ENCODE data around the gene PTPRD.

Gene PTPRD

DNA sequence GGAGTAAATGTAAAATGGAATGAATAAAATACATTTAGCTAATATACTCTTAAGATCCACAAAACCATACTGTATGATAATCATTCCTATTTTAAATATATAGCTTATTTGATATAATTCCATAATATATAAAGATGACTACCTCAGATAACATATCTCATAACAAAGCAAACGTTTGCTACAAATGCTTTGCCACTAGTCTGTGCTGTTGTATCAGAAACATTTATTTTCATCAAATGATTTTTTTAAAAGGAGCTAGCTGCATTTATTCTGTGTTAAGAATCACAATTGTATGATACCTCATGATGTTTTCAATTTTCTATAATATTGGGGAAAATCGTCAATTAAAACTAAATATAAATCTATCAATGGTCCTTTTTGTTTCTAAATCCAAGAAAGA is 567.2 kb downstream of the PTPRD start:
- DNase-seq, result no peak

DNA sequence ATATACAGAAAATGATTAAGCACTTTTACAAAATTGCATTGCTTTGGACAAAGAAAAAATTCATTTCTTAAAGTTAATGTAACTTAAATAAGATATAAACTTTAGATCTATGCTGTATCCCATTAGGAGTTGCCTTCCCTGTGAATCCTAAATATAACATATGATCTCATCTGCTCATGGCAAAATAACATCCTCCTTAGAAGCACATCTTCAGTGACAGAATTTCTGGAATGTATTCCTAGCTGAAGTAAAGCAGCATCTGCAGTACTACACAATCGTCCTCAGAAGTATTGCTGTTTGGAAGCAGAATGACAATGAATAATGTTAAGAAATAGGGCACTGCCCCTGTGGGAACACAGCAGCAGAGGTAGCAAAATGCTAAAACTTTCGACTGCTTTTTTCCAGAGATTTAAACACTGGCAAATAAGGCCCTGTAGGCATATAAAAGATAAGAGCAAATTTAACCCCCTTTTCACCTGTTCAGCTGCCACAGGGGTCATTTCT is 571.0 kb downstream of the PTPRD start:
- DNase-seq, result no peak

DNA sequence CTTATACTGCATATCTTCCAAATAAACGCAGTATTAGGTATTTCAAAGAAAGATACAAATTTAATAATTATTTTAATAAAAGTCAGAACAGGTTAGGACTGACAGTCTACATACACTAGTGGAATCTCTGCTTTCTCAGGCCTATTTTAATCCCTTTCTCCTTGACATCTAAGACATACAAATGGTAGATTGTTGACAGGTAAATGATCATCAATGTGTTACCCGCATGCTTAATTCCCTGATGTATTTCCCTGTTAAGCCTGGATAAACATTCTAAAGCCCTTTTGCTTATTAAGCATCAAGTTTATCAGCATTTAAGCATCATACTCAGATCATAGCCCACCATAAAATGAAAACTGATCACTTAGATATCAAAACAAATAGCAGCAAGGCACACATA is 576.7 kb downstream of the PTPRD start:
- no peak for DNase-seq

DNA sequence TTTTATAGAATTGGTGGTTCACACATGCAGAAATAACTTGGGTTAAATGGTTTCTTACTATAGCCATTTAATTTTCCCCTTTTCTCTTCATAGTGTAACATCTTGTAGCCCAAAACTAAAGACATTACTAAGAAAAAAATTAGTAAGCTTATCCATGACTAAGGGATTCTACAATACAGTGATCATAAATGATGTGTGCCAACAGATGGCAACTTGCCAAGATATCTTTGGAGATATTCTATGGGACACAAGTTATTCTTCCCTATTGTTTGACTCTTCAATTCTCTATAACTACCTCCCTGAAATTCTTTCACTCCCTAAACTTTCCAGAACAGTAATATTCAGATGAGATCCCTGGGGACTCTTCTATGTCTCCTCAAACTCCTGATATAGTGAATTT is 580.6 kb downstream of the PTPRD start:
- DNase-seq, result no peak

DNA sequence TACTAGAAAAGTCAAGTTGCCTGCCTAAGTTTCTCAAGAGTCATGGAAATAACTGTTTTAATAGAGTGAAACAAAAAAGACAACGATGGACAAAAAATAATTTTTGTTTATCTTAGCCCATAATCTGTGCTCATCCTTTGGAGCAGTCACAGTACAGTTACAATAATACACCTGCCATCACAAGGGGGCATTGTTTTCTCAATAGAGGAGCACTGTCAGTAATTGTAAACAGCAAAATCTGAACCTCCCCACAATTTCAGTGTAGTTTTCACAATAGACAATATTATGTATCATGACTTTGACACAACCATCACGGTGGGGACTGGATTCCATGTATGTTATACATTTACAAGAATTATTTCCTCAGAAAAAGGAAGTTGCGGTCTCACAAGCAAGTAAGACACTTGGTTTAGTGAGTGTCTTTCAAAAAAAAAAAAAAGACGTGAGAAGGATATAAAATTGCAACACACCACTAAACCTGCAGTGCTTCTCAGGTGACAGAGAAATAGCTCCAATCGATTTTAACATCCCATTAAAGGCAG is 586.3 kb downstream of the PTPRD start:
- no peak for DNase-seq

DNA sequence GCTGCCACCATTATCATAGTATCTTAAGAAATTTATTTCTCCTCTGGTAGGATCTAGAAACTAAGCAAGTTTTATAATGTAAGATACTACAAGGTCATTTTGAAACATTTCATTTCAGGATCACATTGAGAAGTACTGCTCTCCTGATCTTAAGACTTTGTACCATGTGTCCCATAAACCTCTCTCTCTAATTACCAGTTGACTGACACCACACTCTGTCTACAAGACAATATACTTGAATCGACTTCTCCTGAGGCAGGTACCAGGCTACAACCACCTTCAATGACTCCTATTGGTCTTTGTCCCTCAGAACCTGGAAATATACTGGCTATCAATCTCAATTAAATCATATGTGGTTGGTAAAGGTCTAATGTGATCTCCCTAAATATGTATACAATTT is 597.0 kb downstream of the PTPRD start:
- DNase-seq, result no peak

DNA sequence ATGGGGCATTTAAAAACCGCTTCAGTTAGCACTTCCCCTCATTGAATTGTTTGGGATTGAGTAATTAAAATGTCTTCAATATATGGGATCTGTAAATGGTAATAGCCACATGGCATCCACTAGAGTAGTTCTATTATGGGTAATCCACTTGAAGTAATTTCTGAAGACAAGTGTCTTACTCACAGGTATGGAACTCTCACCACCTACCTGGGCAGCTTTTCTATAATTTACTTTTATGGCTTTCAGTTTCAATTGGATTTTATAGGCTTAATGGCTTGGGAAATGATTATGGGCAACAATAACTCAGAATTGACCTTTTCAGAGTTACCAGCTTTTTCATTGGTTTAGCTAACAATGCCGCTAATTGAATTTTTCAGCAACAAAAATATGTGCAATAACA is 597.9 kb downstream of the PTPRD start:
- no peak for DNase-seq

DNA sequence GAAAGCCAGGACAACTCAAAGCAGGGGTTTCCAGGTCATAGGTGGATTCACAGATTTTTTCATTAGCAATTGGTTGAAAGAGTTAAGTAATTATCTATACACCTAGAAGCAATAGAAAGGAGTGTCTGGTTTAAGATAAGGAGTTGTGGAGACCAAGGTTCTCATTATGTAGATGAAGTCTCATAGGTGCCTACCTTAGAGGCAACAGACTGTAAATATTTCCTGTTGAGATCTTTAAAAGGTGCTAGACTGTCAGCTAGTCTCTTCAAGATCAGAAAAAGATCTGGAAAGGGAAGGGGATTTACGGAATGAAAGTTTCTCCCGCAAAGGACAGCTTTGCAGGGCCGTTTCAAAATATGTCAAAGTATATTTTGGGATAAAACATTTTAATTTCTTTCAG is 603.4 kb downstream of the PTPRD start:
- DNase-seq, result no peak

DNA sequence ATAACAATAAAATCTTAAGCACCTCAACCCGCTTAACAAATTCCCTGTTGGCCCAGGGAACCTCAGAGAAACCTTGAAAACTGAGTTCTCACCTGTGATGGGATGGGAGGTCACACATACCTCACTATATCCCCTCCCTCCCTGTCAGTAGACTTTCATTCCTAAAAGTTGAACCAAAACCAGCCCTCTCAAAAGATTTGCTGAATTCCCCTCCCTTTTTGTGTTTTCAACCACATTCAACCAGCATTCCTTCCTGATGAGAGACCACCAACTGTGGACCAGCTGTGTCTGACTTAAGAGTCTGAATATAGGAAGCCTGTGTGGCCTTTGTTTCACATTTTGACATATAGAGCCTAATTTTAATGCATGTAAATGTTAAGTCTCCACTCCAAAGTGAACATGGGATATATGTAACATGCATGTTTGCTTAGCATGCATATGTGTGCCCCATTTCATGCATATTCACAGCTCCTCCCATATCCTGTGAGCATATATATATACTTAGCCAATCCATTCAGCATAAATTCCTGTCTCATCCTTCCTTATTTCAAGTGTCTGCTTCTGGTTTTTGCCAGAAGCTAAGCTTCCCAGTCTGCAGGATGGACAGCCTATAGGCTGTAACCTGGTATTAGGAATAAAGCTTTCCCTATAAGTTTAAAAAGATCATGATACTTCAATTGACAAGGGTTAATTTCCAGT is 604.6 kb downstream of the PTPRD start:
- DNase-seq, result no peak

DNA sequence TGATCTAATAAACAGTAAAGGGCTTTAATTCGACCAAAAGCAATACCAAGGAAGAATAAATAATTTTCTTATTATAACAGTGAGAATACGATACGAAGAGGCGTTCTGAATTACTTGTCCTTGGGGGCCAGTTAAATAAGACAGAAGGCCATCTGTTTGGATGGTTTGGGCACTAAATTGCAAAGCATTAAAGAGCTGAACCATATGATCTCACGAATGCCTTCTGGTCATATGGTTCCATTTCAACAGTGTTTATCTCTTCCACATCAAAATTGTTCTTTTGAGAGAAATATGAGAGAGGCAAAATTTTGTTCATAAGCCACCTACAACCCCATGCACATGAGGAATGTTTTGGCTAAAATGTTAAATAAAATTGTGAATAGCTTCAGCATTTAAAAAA is 605.4 kb downstream of the PTPRD start:
- no peak for DNase-seq

DNA sequence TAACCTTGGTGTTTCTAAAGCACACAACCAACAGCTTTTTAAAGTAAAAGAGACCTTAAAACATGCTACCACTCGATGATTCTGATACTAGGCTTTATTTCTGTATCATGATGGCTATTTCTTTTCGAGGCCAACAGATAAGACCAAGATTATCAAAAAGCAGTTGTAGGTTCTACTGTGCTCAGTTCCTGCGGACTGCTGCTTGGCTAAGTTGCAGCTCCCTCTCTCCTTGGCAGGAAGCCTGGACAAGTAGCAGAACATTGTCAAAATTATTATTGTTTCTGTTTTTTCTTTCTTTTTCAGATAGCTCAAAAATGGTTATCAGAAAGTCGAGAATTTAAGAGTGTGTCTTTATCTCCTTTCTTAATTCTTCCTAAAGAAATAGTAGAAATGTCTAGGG is 607.6 kb downstream of the PTPRD start:
- DNase-seq, result no peak

DNA sequence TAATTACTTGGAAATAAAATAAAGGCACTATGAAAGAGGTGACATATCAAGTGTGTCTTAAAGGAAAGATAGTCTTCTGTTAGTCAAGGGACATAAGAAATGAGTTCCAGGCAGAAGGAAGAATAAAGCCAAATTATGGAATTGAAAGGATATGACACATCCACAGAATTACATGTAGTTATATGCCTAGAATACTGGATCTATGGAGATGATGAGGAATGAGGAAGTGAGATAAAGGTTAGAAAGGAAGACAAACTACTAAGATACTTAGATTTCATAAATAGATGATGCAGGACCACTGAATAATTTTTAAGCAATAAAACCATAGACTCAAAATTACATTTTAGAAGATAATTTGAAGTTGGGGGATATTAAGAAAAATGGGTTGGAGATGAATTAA is 609.8 kb downstream of the PTPRD start:
- no peak for DNase-seq

DNA sequence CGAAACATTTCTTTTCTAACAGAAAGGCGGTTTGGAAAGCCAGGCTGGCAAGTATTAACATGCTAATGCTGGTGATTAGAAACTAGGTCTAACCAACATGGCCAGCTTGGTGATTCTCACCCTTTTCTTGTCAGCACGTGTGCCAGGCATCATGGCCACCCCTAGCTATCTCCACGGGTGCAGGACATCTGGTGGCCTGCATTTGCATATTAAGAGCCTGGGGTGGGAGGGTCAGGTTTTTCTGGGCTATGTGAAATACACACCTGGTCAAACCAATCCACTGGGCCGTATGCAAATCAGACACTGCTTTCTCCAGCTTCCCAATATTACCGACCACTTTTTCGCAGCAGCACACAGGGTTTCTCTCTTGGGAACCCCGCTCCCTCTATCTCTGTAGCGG is 612.1 kb downstream of the PTPRD start:
- no peak for DNase-seq

DNA sequence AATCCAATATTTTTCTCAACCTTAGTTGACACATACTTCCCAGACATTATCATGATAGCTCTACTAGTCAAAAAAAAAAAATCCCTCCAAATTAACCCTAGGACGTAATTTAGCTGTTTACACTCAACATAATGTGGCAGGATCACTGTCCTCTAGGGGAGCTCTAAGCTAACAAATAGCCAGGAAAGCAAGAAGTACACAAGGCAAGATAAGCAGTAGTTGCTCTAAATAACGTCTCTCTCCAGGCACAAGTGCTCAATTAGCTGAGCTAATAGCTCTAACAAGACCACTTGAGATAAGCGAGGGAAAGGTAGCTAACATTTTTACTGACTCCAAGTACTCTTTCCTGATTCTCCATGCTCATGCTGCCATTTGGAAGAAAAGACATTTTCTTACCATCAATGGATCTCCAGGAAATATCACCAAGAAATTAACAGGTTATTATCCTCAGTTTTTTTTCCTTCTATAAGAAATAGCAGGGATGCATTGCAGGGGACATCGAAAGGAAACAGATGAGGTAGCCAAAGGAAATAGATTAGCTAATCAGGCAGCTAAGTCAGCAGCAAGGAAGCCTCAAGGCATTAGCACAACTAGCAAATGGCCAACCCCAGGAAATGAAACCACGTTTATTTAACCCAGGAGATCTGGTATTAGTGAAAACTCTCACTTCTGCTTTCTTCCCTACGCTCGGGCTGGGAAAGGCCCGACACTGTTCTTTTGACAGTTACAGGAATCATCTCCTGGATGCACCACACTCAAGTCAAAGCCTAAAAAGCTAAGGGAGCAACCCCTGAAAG is 614.1 kb downstream of the PTPRD start:
- DNase-seq, result no peak

DNA sequence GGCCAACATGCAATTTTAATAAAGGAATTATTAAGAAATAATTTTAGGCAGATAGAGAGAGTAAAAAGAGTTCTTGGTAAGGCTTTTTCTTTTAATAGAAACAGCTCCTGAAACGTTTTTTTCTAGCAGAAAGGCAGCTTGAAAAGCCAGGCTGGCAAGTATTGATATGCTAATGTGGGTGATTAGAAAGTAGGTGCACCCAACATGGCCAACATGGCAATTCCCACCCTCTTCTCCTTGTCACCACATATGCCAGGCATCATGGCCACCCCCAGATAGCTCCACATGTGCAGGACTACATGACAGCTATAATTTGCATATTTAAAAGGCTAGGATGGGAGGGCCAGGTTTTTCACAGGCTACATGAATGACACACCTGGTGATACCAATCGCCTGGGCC is 615.2 kb downstream of the PTPRD start:
- no peak for DNase-seq

DNA sequence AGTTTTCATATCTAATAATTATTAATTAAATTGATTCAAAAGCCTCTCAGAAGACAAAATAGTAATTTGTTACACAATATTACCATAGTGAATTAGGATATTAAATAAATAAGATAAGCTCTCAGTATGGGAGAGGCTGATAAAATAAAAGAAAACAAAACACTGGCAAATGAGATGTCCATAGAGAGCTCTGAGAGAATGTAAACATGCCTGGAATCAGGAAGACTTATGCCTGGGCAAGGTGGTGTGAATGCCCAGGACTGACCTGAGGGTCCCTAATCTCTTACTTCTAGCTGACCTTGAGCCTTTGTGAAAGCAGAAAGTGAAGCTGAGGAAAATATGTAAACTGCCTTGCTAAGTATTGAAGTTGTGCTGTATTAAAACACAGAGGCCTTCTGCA is 616.5 kb downstream of the PTPRD start:
- DNase-seq, result no peak

DNA sequence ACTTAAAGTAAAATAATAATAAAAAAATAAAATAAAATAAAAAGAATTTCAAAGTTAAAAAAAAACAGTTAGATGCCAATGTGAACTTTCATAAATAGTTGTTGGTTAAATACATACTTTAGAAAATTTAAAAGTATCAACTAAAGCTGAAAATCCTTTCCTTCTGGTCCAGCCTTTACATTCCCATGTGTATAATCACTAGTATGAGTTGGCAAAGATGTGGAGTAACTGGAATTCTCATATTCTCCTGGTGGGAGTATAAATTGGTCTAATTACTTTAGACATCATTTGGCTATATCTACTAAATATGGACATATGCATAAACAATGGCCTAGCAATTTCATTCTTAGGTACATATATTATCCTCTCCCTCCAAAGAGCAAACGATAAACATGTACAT is 619.9 kb downstream of the PTPRD start:
- no peak for DNase-seq

DNA sequence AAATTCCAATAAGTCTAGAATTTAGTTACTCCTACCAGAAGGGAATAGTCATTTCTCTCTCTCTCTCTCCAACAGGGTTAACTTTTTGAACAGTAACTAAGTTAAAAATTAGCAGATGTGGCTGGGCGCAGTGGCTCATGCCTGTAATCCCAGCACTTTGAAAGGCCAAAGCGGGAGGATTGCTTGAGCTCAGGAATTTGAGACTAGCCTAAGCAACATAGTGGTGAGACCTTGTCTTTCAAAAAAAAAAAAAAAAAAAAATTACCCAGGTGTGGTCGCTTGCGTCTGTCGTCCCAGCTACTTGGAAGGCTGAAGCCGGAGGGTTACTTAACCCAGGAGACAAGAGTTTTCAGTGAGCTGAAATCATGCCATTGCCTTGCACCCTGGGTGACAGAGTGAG is 639.7 kb downstream of the PTPRD start:
- no peak for DNase-seq

DNA sequence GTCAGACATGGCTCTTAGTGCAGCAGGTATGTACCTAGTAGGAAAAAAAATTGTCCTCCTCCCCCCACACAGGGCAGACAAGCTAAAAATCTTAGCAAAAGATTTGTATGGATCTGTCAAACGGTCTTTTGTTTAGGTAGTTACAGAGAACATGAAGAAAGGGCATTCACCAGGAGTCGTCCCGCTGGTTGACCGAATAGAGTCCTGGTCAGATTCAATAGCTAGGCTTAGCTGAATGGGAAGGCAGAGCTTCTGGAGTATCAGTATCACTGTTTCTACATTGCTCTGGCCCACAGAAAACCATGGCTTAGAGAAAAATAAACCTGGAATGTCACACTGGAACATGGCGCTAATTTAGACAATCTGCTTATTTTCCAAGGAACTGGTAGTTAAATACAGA is 642.3 kb downstream of the PTPRD start:
- DNase-seq, result no peak

DNA sequence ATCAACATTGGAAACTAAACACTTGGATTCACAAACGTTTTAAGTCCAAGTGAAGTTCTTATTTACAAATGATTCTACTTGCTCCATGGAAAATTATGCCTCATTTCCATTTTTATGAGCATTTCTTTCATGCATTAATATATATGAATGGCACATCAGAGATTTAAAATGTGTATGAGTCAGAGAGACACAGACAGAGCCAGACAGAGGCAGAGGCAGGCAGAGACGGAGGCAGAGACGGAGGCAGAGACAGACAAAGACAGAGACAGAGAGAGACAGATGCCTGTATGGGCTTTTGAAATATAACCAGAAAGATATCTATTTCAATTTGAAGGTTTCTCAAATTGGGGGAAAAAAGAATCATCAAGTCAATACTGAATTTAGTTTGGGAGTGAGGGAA is 649.0 kb downstream of the PTPRD start:
- DNase-seq, result no peak

DNA sequence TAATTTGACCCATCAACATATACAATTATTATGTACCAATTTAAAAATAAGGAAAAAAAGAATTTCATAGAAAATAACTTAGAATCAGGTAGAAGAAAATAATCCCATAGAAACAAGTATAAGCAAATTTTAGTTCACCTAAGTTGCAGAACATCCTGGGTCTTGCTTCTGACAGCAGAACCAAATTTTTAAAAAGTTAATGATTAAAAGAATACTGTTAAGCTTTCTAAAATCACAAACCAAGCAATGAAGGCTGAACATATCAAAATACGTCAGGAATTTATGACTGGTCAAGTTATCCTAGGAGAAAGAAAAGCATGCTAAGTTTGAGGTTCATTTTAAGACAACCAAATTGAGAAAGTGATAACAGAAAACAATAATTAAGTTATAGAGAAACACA is 650.9 kb downstream of the PTPRD start:
- DNase-seq, result no peak

DNA sequence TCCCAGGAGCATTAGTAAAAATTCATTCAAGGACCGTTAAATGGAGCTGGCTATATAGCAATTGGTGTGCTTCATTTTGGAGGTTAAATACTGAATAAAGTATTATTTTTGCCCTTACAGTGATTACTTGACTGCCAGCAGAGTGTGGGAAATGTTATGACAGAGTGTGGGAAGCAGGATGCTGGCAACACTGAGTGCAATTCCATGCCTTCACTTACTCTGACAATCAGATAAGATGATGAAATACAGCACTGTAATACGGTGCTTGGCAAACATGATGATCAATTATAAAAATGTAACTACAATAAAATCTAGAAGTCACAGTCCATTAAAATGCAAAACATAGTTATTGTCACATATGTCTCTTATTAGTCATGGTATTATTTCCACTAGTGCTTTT is 651.3 kb downstream of the PTPRD start:
- no peak for DNase-seq

DNA sequence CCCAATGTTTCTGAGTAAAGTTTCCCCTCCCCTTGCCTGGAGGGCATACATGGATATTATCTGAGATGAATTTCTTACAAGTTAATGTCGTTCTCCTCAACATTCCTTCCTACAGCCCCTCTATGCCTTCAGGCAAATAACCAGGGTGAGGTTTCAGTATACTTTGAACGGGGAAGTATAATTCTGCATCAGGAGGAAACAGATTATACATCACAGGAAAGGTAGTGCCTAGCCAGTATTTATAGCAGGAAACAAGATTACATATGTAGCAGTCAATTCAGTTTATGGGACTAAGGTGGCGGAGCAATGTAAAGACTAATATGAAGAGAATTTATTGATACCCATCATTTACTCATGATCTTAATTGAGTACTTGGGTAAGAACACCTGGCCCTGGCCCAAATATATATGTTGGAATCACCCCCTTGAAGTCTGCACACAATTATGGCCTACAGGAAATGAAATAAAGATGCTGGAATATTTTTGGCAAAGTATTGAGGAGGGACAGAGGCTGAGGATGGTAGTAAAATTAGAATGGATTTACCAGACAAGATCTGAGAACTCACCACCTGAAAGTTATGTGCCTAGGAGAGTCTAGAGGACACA is 661.1 kb downstream of the PTPRD start:
- no peak for DNase-seq

DNA sequence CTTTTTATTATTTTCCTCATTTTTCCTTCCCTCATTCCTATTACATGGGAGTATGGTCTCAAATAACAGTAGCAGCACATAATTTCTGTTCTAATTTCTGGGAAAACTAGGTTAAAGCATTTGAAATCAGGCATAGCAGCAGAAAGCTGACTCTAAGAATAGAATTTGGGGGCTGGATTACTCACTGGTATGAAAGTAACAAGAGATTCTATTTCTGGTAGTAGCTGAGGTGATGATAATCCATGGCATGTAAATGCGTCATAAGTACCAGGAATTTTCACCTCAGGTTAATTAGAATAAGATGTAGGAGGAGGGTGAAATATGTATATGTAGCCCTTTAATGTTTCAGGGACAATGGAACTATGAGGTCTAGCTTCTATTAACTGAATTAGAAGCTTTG is 662.0 kb downstream of the PTPRD start:
- no peak for DNase-seq

Measured in EL (cell line).